A673 (cell line): ENCODE measurements around the gene ADORA2B.

ENCODE experiments used
- EZH2 ChIP-seq: fragments of 200-600 bp; sonication (generic); IDR thresholded peaks from 2 replicates; pipeline ENCODE4 v1.6.1; 2017; ENCODE audit warnings: borderline replicate concordance, low read depth, mild to moderate bottlenecking, mixed read lengths, antibody characterized with exemption, low read length; ENCODE audit not compliant: poor library complexity, severe bottlenecking
- TF ChIP-seq, protein P1 (sequence below): fragments of 300-800, 200-600 bp; sonication (generic); conservative IDR thresholded peaks from 2 replicates; pipeline ENCODE4 v1.5.1; 2017; ENCODE audit warnings: low read depth, mild to moderate bottlenecking, antibody characterized with exemption, low read length, moderate library complexity, mixed read lengths

DNA sequence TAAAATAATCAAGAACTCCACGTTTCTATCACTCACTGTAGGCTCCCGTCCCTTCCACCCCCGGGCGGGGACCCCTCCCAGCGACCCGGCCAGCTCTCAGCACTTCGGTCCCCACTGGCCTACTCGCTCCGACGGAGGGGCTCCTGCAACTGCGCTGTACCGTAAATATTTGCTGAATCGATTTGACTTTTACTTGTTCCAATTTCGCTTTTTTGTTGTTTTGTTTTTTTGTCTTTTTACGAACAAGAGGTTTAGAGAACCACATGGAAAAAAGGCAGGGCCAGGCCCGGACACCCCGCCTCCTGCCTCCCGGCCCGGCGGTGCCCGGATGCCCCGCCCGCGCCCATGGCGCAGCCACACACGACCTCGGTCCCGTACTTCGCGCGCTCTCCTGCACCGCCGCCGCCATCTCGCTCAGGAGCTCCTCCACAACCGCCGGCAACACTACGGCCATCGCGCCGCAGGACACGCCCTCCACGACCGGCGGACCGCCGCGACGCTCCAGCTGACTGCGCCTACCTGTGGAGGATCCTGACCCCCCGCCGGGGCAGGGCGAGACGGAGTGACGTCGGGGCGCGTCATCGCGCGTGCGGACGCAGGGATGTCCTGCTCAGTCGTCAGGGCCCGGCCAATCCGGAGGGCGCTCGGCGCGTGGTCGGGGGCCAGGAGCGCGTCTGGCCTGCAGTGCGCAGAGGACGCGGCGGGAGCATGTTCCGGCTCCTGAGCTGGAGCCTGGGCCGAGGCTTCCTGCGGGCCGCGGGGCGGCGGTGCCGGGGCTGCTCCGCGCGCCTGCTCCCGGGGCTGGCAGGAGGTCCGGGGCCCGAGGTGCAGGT is 54.4 kb downstream of the ADORA2B start, which contains the start of the genes TTC19 and ZSWIM7:
- no peak for TF ChIP-seq EZH2
- TF ChIP-seq, protein P1, sequence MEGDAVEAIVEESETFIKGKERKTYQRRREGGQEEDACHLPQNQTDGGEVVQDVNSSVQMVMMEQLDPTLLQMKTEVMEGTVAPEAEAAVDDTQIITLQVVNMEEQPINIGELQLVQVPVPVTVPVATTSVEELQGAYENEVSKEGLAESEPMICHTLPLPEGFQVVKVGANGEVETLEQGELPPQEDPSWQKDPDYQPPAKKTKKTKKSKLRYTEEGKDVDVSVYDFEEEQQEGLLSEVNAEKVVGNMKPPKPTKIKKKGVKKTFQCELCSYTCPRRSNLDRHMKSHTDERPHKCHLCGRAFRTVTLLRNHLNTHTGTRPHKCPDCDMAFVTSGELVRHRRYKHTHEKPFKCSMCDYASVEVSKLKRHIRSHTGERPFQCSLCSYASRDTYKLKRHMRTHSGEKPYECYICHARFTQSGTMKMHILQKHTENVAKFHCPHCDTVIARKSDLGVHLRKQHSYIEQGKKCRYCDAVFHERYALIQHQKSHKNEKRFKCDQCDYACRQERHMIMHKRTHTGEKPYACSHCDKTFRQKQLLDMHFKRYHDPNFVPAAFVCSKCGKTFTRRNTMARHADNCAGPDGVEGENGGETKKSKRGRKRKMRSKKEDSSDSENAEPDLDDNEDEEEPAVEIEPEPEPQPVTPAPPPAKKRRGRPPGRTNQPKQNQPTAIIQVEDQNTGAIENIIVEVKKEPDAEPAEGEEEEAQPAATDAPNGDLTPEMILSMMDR = no peak
